ENCODE results near the gene FRAT1. TPM values are rescaled to one million over a fixed set of nuclear protein-coding genes. Genes with fewer than 3 reads are reported as not detected.

Gene FRAT1
- total and polyA plus RNA-seq, 2 donors (not counting 1 experiment from before 2014, with no cell fraction given): 5.1 to 25.3 TPM

DNA sequence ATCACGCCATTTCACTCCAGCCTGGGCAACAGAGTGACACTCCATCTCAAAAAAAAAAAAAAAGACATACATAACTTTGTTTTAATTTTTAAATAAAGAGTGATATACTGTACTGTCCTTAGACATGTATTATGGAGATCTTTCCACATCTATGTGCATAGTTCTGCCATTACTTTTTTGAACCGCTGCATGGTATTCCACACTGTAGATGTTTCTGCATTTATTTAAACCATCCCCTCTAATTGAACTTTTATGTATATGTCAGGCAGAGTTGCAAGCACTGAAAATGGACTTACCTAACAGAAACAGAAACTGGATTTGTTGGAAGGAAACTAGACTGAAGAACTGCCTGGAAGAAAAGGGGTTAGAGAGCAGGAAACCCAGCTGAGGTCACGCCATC, 18.1 kb upstream of the FRAT1 start:
- no peak overlapping the region for H3K27ac Mint-ChIP-seq
- H3K4me2 ChIP-seq (replicated peaks; ENCODE audit: low read depth, low read length, poor library complexity, severe bottlenecking): no peak overlapping the region
- H3K4me1 Mint-ChIP-seq: no peaks in the 10 kb centered on the region
- no peaks in the 10 kb centered on the region for H3K4me1 ChIP-seq (ENCODE audit: control insufficient read depth in 2 of 2, insufficient read depth in 2 of 2, low read length in 2 of 2)
- no peak for TF ChIP-seq EZH2 (IDR thresholded peaks at IDR 0.05; ENCODE audit: borderline replicate concordance, insufficient read depth, low read depth, low read length, poor library complexity, severe bottlenecking)
- TF ChIP-seq, protein P1, sequence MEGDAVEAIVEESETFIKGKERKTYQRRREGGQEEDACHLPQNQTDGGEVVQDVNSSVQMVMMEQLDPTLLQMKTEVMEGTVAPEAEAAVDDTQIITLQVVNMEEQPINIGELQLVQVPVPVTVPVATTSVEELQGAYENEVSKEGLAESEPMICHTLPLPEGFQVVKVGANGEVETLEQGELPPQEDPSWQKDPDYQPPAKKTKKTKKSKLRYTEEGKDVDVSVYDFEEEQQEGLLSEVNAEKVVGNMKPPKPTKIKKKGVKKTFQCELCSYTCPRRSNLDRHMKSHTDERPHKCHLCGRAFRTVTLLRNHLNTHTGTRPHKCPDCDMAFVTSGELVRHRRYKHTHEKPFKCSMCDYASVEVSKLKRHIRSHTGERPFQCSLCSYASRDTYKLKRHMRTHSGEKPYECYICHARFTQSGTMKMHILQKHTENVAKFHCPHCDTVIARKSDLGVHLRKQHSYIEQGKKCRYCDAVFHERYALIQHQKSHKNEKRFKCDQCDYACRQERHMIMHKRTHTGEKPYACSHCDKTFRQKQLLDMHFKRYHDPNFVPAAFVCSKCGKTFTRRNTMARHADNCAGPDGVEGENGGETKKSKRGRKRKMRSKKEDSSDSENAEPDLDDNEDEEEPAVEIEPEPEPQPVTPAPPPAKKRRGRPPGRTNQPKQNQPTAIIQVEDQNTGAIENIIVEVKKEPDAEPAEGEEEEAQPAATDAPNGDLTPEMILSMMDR (IDR thresholded peaks at IDR 0.05): no peak
- no peaks in the 10 kb centered on the region for H3K9me3 Mint-ChIP-seq (ENCODE audit: insufficient read depth)
- no CpG with 5 or more reads among the region's 3 CpGs for WGBS (ENCODE audit: insufficient coverage)
- intact Hi-C loops (cut with micrococcal nuclease): no loop called here
- H3K36me3 ChIP-seq (replicated peaks in 1 of 2; ENCODE audit: control extremely low read depth in 1 of 2, control insufficient read depth in 1 of 2, extremely low read depth in 1 of 2, insufficient read depth in 2 of 2, low read length in 1 of 2): no peaks in the 10 kb centered on the region
- DNase-seq (no peak), ATAC-seq (ENCODE audit: low read depth) (no peak)
- no peak overlapping the region for H3K27ac ChIP-seq (ENCODE audit: low read length in 2 of 2)
- H3K9ac ChIP-seq (ENCODE audit: low read length): no peak overlapping the region
- ChIA-PET CTCF (no interaction called here), POLR2A (no interaction called here)
- H3K27me3 Mint-ChIP-seq: peaks cover 4% of the 10 kb centered on the region
- no peaks in the 10 kb centered on the region for H4K20me1 ChIP-seq (ENCODE audit: control insufficient read depth, insufficient read depth, low read length, poor library complexity, severe bottlenecking)
- H3K4me3 ChIP-seq (ENCODE audit: control extremely low read depth in 1 of 5, extremely low read depth in 1 of 5, insufficient read depth in 1 of 5, low read depth in 2 of 5, low read length in 4 of 5): no peak overlapping the region
- no peak overlapping the region for H3K4me3 Mint-ChIP-seq
- H3K79me2 ChIP-seq (ENCODE audit: control insufficient read depth, insufficient read depth, low read length): no peaks in the 10 kb centered on the region
- no peaks in the 10 kb centered on the region for H3K9me3 ChIP-seq (ENCODE audit: control extremely low read depth in 1 of 3, control insufficient read depth in 2 of 3, insufficient read depth in 1 of 3, low read length in 2 of 3)
- H3K27me3 ChIP-seq (replicated peaks in 1 of 4; ENCODE audit: control extremely low read depth in 1 of 4, control insufficient read depth in 3 of 4, insufficient read depth in 4 of 4, low read length in 3 of 4): no peaks in the 10 kb centered on the region
- H2AFZ ChIP-seq (ENCODE audit: insufficient read depth, low read depth, low read length, poor library complexity, severe bottlenecking): no peak overlapping the region

DNA sequence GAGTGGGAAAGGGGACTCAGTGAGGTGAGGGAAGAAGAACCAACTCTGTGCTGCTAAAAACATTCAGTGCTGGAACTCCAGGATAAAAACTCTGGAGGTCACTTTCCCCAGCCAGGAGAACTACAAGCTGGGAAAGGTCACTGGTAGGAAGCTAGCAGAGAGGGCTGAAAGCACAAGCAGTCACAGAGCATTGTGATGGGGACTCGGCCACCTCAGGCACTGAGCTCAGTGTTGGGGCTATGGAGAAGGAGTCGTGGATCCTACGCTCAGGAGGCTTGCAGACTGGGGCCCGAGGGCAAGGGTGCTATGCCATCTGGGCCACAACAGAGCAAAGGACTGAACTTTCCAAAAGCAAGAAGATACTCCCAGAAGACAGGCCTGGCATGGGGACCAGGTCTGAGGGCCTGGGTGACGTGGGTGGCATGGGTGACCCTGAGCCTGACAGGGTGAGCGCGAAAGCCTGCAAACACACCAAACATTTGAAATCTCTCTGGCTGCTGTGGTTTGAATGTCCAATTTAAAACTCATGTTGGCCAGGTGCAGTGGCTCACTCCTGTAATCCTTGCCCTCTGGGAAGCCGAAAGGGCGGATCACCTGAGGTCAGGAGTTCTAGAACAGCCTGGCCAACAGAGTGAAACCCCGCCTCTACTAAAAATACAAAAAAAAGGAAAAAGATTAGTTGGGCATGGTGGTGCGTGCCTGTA, 16.8 kb upstream of the FRAT1 start:
- no peak for ATAC-seq (ENCODE audit: low read depth)
- Histone ChIP-seq H2AFZ (ENCODE audit: insufficient read depth, low read depth, low read length, poor library complexity, severe bottlenecking) (no peak overlapping the region), H3K9ac (ENCODE audit: low read length) (no peak overlapping the region), H3K4me1 (ENCODE audit: control insufficient read depth in 2 of 2, insufficient read depth in 2 of 2, low read length in 2 of 2) (no peaks in the 10 kb centered on the region), H4K20me1 (ENCODE audit: control insufficient read depth, insufficient read depth, low read length, poor library complexity, severe bottlenecking) (no peaks in the 10 kb centered on the region), H3K9me3 (ENCODE audit: control extremely low read depth in 1 of 3, control insufficient read depth in 2 of 3, insufficient read depth in 1 of 3, low read length in 2 of 3) (no peaks in the 10 kb centered on the region), H3K27me3 (replicated peaks in 1 of 4; ENCODE audit: control extremely low read depth in 1 of 4, control insufficient read depth in 3 of 4, insufficient read depth in 4 of 4, low read length in 3 of 4) (no peaks in the 10 kb centered on the region), H3K4me3 (ENCODE audit: control extremely low read depth in 1 of 5, extremely low read depth in 1 of 5, insufficient read depth in 1 of 5, low read depth in 2 of 5, low read length in 4 of 5) (no peak overlapping the region), H3K36me3 (replicated peaks in 1 of 2; ENCODE audit: control extremely low read depth in 1 of 2, control insufficient read depth in 1 of 2, extremely low read depth in 1 of 2, insufficient read depth in 2 of 2, low read length in 1 of 2) (no peaks in the 10 kb centered on the region), H3K79me2 (ENCODE audit: control insufficient read depth, insufficient read depth, low read length) (no peaks in the 10 kb centered on the region), H3K4me2 (replicated peaks; ENCODE audit: low read depth, low read length, poor library complexity, severe bottlenecking) (no peak overlapping the region), H3K27ac (ENCODE audit: low read length in 2 of 2) (no peak overlapping the region)
- ChIA-PET POLR2A (no interaction called here), CTCF (no interaction called here)
- no peak for TF ChIP-seq EZH2 (IDR thresholded peaks at IDR 0.05; ENCODE audit: borderline replicate concordance, insufficient read depth, low read depth, low read length, poor library complexity, severe bottlenecking)
- TF ChIP-seq, protein P1 (IDR thresholded peaks at IDR 0.05): no peak
- H3K9me3 Mint-ChIP-seq (ENCODE audit: insufficient read depth): no peaks in the 10 kb centered on the region
- DNase-seq: no peak
- peaks cover 4% of the 10 kb centered on the region for H3K27me3 Mint-ChIP-seq
- no peaks in the 10 kb centered on the region for H3K4me1 Mint-ChIP-seq
- no peak overlapping the region for H3K4me3 Mint-ChIP-seq
- WGBS (ENCODE audit: insufficient coverage): 95% methylated on average over 6 of the region's 11 CpGs
- no peak overlapping the region for H3K27ac Mint-ChIP-seq
- intact Hi-C loops (cut with micrococcal nuclease): no loop called here
